Measurements from ENCODE around the gene CPB2.

- TF ChIP-seq, protein P1, sequence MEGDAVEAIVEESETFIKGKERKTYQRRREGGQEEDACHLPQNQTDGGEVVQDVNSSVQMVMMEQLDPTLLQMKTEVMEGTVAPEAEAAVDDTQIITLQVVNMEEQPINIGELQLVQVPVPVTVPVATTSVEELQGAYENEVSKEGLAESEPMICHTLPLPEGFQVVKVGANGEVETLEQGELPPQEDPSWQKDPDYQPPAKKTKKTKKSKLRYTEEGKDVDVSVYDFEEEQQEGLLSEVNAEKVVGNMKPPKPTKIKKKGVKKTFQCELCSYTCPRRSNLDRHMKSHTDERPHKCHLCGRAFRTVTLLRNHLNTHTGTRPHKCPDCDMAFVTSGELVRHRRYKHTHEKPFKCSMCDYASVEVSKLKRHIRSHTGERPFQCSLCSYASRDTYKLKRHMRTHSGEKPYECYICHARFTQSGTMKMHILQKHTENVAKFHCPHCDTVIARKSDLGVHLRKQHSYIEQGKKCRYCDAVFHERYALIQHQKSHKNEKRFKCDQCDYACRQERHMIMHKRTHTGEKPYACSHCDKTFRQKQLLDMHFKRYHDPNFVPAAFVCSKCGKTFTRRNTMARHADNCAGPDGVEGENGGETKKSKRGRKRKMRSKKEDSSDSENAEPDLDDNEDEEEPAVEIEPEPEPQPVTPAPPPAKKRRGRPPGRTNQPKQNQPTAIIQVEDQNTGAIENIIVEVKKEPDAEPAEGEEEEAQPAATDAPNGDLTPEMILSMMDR (optimal IDR thresholded peaks at IDR 0.05 in 1 of 3, IDR thresholded peaks at IDR 0.05 in 1 of 3, conservative IDR thresholded peaks at IDR 0.05 in 1 of 3; ENCODE audit: extremely low read depth in 1 of 3, insufficient read depth in 2 of 3, low read length in 3 of 3) = no peak
- no peak for TF ChIP-seq EZH2 (IDR thresholded peaks at IDR 0.05; ENCODE audit: low read length)
These were observed 61.2 kb downstream of the CPB2 start for GRCh38 chr13:46043647-46044046.
